ENCODE data around the gene PRDX2.

- TF ChIP-seq RXRA (IDR thresholded peaks at IDR 0.05; ENCODE audit: borderline replicate concordance, low read depth): no peak
- TF ChIP-seq RFX5 (IDR thresholded peaks at IDR 0.05; ENCODE audit: low read length): no peak
- TF ChIP-seq PBX3 (IDR thresholded peaks at IDR 0.05): no peak
Measured at GRCh38 chr19:12764698-12765097, 36.9 kb downstream of the PRDX2 start.
